GM21528 (cell line): ENCODE measurements around the gene OSBPL10.

Experiments
- ATAC-seq: cut with Tn5 transposase; IDR thresholded peaks from one replicate; pipeline ENCODE4 v1.9.1; 2021; ENCODE audit warnings: mild to moderate bottlenecking, moderate library complexity; ENCODE audit not compliant: unreplicated experiment, low FRiP score

Gene OSBPL10

GRCh38 chr3:31645256-31645655 lies 335.8 kb downstream of the OSBPL10 start:
- ATAC-seq, result no peak

- no peak for ATAC-seq
Observed at GRCh38 chr3:31639828-31640227, 341.2 kb downstream of the OSBPL10 start.

- no peak for ATAC-seq
Observed at GRCh38 chr3:31636694-31637442, 344.2 kb downstream of the OSBPL10 start.

GRCh38 chr3:31636049-31636448 lies 345.0 kb downstream of the OSBPL10 start:
- ATAC-seq, result no peak

GRCh38 chr3:31635545-31635944 lies 345.5 kb downstream of the OSBPL10 start:
- no peak for ATAC-seq

GRCh38 chr3:31634476-31634875 lies 346.6 kb downstream of the OSBPL10 start:
- no peak for ATAC-seq

GRCh38 chr3:31629054-31629453 lies 352.0 kb downstream of the OSBPL10 start:
- ATAC-seq, result no peak

- no peak for ATAC-seq
Observed at GRCh38 chr3:31625358-31625757, 355.7 kb downstream of the OSBPL10 start.

- ATAC-seq, result peak; percentile 39
Observed at GRCh38 chr3:31624083-31624709, 356.9 kb downstream of the OSBPL10 start.

- ATAC-seq, result no peak
Observed at GRCh38 chr3:31622636-31623288, 358.3 kb downstream of the OSBPL10 start.

- no peak for ATAC-seq
Observed at GRCh38 chr3:31621314-31621713, 359.7 kb downstream of the OSBPL10 start.

GRCh38 chr3:31620656-31621055 lies 360.4 kb downstream of the OSBPL10 start:
- no peak for ATAC-seq

- ATAC-seq, result no peak
Observed at GRCh38 chr3:31616711-31617110, 364.4 kb downstream of the OSBPL10 start.

- no peak for ATAC-seq
Observed at GRCh38 chr3:31615071-31615875, 365.8 kb downstream of the OSBPL10 start.

- no peak for ATAC-seq
Observed at GRCh38 chr3:31614162-31614921, 366.7 kb downstream of the OSBPL10 start.

GRCh38 chr3:31613654-31614053 lies 367.4 kb downstream of the OSBPL10 start:
- no peak for ATAC-seq

- ATAC-seq, result no peak
Observed at GRCh38 chr3:31613177-31613576, 367.9 kb downstream of the OSBPL10 start.
